ENCODE results near the gene SCN1B.

SCN1B gene

GRCh38 chr19:35030257-35031071 is at the start of gene SCN1B:
Gene SCN1B, plus strand, starts transcription at chr19:35030470. Its CDS starts 351 bp downstream, at chr19:35030821.
- H3K4me3 ChIP-seq (ENCODE audit: low read length) = peak within 1 kb of the TSS; percentile 16
- DNase-seq (ENCODE audit: low read depth) = peak; percentile 79
- no peak for TF ChIP-seq CTCF (IDR thresholded peaks at IDR 0.05; ENCODE audit: insufficient read depth, low read depth, low read length, missing control alignments)

- no peak for TF ChIP-seq CTCF (IDR thresholded peaks at IDR 0.05; ENCODE audit: insufficient read depth, low read depth, low read length, missing control alignments)
- DNase-seq (ENCODE audit: low read depth) = no peak
- H3K4me3 ChIP-seq (ENCODE audit: low read length) = no peak overlapping the region
Observed at GRCh38 chr19:34982275-34982674, 48.0 kb upstream of the SCN1B start.

- H3K4me3 ChIP-seq (ENCODE audit: low read length) = no peak overlapping the region
- TF ChIP-seq CTCF (IDR thresholded peaks at IDR 0.05; ENCODE audit: insufficient read depth, low read depth, low read length, missing control alignments) = no peak
- no peak for DNase-seq (ENCODE audit: low read depth)
Observed at GRCh38 chr19:34983786-34984185, 46.5 kb upstream of the SCN1B start.

- H3K4me3 ChIP-seq (ENCODE audit: low read length) = no peak overlapping the region
- no peak for TF ChIP-seq CTCF (IDR thresholded peaks at IDR 0.05; ENCODE audit: insufficient read depth, low read depth, low read length, missing control alignments)
- no peak for DNase-seq (ENCODE audit: low read depth)
Observed at GRCh38 chr19:34984287-34984686, 46.0 kb upstream of the SCN1B start.

- DNase-seq (ENCODE audit: low read depth) = peak; percentile 23
- no peak overlapping the region for H3K4me3 ChIP-seq (ENCODE audit: low read length)
- no peak for TF ChIP-seq CTCF (IDR thresholded peaks at IDR 0.05; ENCODE audit: insufficient read depth, low read depth, low read length, missing control alignments)
Observed at GRCh38 chr19:34985249-34986022, 44.8 kb upstream of the SCN1B start.

GRCh38 chr19:34988119-34988518 is 42.2 kb upstream of the SCN1B start:
- no peak for TF ChIP-seq CTCF (IDR thresholded peaks at IDR 0.05; ENCODE audit: insufficient read depth, low read depth, low read length, missing control alignments)
- no peak for DNase-seq (ENCODE audit: low read depth)
- no peak overlapping the region for H3K4me3 ChIP-seq (ENCODE audit: low read length)
